HG02852 (cell line): ENCODE data around the gene PSMD14.
"Not testable (repeated sequence)": the region's sequence is repeated elsewhere in the genome, so short reads cannot be mapped to it uniquely, and the experiment has no call there.

Experiments
- ATAC-seq: cut with Tn5 transposase; IDR thresholded peaks from one replicate; pipeline ENCODE4 v1.9.1; 2021; ENCODE audit warnings: mild to moderate bottlenecking, moderate library complexity; ENCODE audit not compliant: unreplicated experiment

The PSMD14 gene

GRCh38 chr2:161308178-161308955 is at the start of gene PSMD14:
Gene PSMD14, plus strand, starts transcription at chr2:161308425. Its CDS starts 10,401 bp downstream, at chr2:161318826.
- ATAC-seq = peak; percentile 98

DNA sequence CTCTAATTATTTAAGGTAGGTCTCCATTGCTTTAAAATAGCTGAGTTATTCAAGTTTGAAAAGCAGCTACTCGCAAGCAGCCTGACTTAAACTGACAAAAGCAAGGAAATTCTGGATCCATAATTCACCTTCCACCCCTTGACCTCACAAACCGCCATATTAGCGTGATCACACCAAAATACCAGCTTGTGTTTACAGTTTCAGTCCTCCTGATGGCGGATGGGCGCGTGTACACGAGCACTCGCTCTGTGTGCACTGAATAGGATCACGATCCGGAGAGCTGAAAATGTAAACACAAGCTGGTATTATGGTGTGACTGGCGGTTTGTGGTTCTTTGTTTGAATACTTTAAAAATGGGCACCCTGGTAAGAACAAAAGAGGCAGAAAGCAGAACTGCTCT is 42.4 kb upstream of the PSMD14 start:
- ATAC-seq = no peak

GRCh38 chr2:161269111-161269510 is 39.1 kb upstream of the PSMD14 start:
- ATAC-seq = no peak

DNA sequence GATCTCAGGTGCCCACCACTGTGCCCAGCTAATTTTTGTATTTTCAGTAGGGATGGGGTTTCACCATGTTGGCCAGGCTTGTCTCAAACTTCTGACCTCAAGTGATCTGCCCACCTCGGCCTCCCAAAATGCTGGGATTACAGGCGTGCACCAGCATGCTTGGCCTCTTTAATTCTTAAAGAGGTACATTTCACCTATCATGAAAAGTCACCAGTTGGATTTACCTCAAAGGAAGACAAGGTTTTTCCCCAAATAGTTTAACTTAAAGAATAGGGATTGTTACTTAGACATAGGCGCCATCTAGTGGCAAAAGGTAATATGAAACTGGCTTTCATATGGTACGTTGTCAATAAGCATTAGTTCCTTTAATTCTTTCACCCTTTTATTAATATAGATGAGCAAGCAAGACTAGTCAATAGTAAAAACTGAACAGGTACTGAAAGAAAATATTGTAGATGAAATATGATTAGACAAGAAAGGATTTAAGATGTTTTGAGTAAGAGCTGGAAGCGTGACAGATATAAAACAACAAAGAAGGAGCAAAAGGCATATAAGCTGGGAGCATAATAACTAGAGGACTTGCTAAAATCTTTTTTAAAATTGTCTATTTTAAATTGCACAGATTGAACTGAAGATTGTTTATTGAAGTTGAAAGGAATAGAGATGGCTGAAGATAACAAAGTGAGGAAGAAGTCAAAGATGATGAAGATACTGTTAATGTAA is 35.0 kb upstream of the PSMD14 start:
- ATAC-seq = peak; percentile 88

GRCh38 chr2:161278564-161279229 is 29.5 kb upstream of the PSMD14 start:
- ATAC-seq = not testable (repeated sequence)

DNA sequence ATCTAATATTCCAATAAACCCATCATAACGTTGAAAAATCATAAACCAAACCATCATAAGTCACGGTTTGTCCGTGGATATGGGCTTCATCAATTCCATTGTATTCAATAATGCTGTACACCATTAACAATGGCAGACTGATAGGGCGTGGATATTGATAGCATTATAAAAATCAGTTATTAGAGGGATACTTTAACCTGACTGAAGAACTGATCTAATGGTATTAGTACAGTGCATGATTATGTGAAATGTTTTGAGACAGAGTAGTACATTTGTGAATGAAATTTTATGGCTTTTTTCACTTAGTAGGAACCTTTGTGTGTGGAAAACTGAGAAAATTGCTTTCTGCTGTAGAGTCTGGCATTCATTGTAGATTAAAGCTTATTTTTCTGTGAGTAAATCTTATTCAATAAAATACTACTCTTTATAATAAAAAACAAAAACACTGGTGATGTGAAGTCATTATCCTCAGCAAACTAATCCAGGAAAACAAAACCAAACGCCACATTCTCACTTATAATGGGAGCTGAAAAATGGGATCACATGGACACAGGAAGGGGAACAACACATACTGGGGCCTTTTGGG is 28.9 kb upstream of the PSMD14 start:
- ATAC-seq = not testable (repeated sequence)

- not testable (repeated sequence) for ATAC-seq
Measured at GRCh38 chr2:161280906-161281323, 27.3 kb upstream of the PSMD14 start.

GRCh38 chr2:161281615-161282310 is 26.5 kb upstream of the PSMD14 start:
- not testable (repeated sequence) for ATAC-seq

GRCh38 chr2:161282311-161282644 is 25.9 kb upstream of the PSMD14 start:
- not testable (repeated sequence) for ATAC-seq

- ATAC-seq = no peak
Measured at GRCh38 chr2:161283926-161284325, 24.3 kb upstream of the PSMD14 start.

GRCh38 chr2:161303535-161304050 is 4.6 kb upstream of the PSMD14 start:
- ATAC-seq = no peak

DNA sequence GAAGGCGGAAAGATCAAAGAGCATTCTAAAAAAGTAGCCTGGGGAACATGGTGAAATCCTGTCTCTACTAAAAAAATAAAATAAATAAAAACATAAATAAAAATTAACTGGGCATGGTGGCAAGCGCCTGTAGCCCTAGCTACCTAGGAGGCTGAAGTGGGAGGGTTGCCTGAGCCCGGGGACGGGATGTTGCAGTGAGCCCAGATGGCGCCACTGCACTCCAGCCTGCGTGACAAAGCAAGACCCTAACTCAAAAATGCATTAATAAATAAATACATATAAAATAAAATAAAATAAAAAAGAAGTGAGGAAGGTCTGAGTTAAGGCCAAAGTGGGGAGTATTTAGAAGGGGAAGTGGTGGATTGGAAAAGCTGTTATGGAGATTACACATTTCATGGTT is 1.3 kb upstream of the PSMD14 start:
- ATAC-seq = no peak

DNA sequence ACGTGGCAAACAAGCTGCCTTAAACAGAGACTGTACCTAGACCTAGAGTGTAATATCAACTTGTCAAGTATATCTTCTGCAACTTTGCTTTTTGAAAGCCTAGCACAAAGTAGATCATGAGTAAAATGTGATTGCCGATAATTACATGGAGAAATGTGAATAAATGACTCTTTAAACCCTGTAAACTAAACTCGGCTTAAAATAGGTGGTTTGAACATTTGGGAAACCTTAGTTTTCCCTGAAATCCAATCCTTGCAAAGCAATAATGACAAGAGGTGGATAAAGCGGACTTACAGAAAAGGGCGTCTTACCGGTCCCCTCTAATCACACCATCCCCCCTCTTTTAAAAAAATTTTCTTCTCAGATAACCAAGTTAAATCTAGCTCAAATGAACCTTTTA is 549 bp upstream of the PSMD14 start:
- no peak for ATAC-seq

- ATAC-seq = no peak
Measured at GRCh38 chr2:161312996-161313395, 4.8 kb downstream of the PSMD14 start.

DNA sequence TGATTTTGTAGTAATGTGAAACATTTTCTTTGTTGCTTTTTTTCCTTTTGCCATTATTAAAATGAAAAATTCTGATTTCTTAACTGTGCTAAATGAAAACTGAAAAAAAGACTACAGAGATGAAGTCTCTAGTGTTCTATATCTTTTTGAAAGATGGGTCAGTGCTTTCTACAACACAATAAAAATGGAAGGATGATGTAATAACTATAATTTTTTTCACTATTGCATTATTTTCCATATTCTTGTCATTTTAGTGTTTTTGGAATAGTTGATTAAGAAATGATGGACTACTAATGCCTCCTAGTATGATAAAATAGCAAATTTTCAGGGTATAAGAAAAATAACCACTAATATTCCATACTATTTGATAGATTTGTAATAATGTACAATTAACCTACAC is 7.2 kb downstream of the PSMD14 start:
- no peak for ATAC-seq

DNA sequence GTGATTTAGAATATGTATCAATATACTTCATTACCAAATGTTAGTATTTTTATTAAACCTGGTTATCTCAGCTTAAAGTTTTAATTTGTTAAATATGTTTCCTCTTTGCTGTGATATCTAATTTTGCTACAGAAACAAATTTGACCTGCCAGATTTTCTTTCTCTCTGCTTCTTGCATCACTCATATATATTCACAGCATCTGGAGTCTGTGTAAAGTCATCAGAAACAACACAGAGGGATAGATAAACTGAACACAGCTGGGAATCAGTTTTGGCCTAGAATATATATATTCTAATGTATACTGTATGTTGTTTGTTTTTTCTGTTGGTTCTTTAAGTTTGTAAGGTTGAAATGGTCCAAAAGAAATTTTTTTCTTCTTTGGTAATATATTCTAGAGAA is 8.5 kb downstream of the PSMD14 start:
- no peak for ATAC-seq

- no peak for ATAC-seq
Measured at GRCh38 chr2:161321944-161322648, 13.9 kb downstream of the PSMD14 start.

- no peak for ATAC-seq
Measured at GRCh38 chr2:161324876-161325275, 16.7 kb downstream of the PSMD14 start.

DNA sequence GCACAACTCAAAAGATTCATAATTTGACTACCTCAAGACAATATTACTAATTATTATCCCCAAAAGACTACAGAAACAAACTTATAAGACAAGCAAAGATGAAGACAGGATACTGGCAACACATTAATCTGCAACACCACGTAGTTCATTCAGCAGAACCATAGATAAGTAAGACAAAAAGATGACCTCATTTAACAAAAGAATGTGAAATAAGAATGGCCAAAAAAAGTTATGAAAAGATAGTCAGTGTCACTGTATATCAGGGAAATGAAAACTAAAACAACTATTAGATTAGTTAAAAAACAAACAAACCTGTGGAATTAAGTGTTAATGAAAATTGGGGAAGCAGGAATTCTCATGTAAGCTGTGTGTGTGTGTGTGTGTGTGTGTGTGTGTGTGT is 19.4 kb downstream of the PSMD14 start:
- ATAC-seq = no peak

DNA sequence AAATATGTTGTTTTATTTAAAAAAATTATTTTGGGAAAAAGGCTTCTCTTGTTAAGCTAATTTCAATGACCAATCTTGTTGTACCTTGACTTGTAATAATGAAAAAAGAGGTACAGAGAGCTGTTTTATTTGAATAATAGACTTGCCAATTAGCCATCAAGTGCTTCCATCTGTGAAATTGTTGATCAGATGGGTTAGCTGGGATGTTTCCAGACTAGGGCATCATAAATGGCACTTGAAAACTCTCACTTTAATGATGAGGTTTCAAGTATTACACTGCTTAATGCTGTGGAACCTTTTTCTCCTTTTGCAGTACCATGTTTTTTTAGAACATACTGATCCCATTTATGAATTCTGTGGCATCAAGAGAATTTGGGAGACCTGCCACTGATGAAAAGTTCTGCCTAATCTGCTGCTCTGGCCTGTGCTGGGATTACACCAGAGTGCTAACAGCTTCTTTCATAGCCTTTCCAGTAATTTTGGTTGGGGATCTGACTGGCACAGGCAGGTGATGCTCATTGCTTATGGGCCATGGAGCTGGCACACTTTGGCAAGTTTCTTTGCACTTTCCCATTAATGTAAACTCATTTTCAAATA is 24.2 kb downstream of the PSMD14 start:
- no peak for ATAC-seq
